DND-41 (cell line): ENCODE results near the gene PTER.

ENCODE experiments used
- ATAC-seq: fragments of 200-7000 bp; cut with Tn5 transposase; 3 replicates; pipeline ENCODE4 v1.9.1; 2021; ENCODE audit warnings: low read depth; ENCODE audit not compliant: insufficient read depth
- DNase-seq: peaks from one replicate; pipeline ENCODE4 v3.0.0-alpha.2; 2020
- H2AFZ ChIP-seq: 2 replicates; pipeline ENCODE4 v1.6.0; 2012; ENCODE audit warnings: low read depth, low read length
- H3K27ac ChIP-seq: 2 replicates; pipeline ENCODE4 v1.5.1; 2012; ENCODE audit warnings: low read length, inconsistent platforms
- H3K27me3 ChIP-seq: fragments of 200-600 bp; sonication (generic); 2 replicates; pipeline ENCODE4 v1.6.0; 2012; ENCODE audit warnings: low read length, mild to moderate bottlenecking, inconsistent platforms; ENCODE audit not compliant: insufficient read depth, poor library complexity
- H3K36me3 ChIP-seq: 2 replicates; pipeline ENCODE4 v1.5.1; 2012; ENCODE audit warnings: low read length, inconsistent platforms; ENCODE audit not compliant: insufficient read depth
- H3K4me1 ChIP-seq: 2 replicates; pipeline ENCODE4 v1.5.1; 2012; ENCODE audit warnings: mild to moderate bottlenecking, low read length; ENCODE audit not compliant: insufficient read depth
- H3K4me2 ChIP-seq: 2 replicates; pipeline ENCODE4 v1.6.0; 2012; ENCODE audit warnings: mild to moderate bottlenecking, moderate library complexity, low read length, inconsistent platforms; ENCODE audit not compliant: insufficient read depth
- H3K4me3 ChIP-seq, 2 experiments: fragments of 200-600 bp in 1 of 2; shearing (Covaris generic) in 1 of 2; 2 replicates each; pipeline ENCODE4 v1.5.1; 2012 to 2016; ENCODE audit warnings: inconsistent platforms in 2 of 2, low read length in 2 of 2, mild to moderate bottlenecking in 2 of 2, low read depth in 1 of 2, moderate library complexity in 1 of 2
- H3K79me2 ChIP-seq: 2 replicates; pipeline ENCODE4 v1.6.0; 2012; ENCODE audit warnings: low read length, inconsistent platforms; ENCODE audit not compliant: insufficient read depth
- H3K9ac ChIP-seq: 2 replicates; pipeline ENCODE4 v1.6.0; 2012; ENCODE audit warnings: low read depth, mild to moderate bottlenecking, inconsistent platforms, low read length, moderate library complexity
- H3K9me3 ChIP-seq: 2 replicates; pipeline ENCODE4 v1.5.1; 2012; ENCODE audit warnings: low read length, moderate library complexity, mild to moderate bottlenecking, inconsistent platforms; ENCODE audit not compliant: insufficient read depth, severe bottlenecking
- H4K20me1 ChIP-seq: 2 replicates; pipeline ENCODE4 v1.6.0; 2012; ENCODE audit warnings: low read length; ENCODE audit not compliant: insufficient read depth
- CTCF ChIP-seq: IDR thresholded peaks from 2 replicates; pipeline ENCODE4 v1.5.1; 2012; ENCODE audit warnings: borderline replicate concordance, low read length, moderate library complexity, mild to moderate bottlenecking; ENCODE audit not compliant: poor library complexity, severe bottlenecking; ENCODE audit errors: extremely low read depth
- EZH2 ChIP-seq: IDR thresholded peaks from 3 replicates; pipeline ENCODE4 v1.6.1; 2012; ENCODE audit warnings: borderline replicate concordance, low read depth, mild to moderate bottlenecking, moderate library complexity, low read length, inconsistent platforms; ENCODE audit not compliant: severe bottlenecking

The PTER gene

DNA sequence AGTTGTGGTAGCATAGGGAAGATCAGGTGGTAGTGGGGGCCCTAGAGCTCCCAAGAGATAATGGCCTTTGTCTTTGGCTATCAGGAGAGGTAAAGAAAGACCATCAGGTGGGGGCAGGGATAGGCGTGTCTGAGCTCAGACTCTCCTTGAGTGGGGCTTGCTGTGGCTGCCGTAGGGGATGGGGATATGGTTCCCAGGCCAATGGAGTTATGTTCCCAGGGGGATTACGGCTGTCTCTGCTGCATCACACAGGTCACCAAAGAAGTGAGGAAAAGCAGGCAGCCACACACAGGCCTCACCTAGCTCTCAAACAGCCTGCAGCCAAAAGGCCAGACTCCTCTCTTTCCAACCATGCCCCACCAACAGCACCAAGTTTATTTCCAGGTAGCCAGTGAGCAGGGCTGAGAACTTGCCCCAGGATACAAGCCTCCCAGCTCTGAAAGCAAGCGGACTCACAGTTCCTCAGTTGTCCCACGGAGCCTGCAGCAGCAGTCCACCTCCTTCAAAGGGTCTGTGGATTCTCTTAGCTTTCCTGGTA, 122.5 kb downstream of the PTER start:
- Histone ChIP-seq H3K4me2 (no peak overlapping the region), H3K27me3 (no peaks in the 10 kb centered on the region), H3K4me1 (no peaks in the 10 kb centered on the region), H2AFZ (no peak overlapping the region), H3K36me3 (no peaks in the 10 kb centered on the region), H3K4me3 (no peak overlapping the region), H3K79me2 (no peaks in the 10 kb centered on the region), H4K20me1 (no peaks in the 10 kb centered on the region), H3K9me3 (no peaks in the 10 kb centered on the region), H3K9ac (no peak overlapping the region), H3K27ac (no peak overlapping the region)
- no peak for ATAC-seq
- DNase-seq, result no peak
- TF ChIP-seq EZH2, result no peak
- no peak for TF ChIP-seq CTCF

- H3K9ac ChIP-seq, result no peak overlapping the region
- no peak overlapping the region for H2AFZ ChIP-seq
- H4K20me1 ChIP-seq, result no peaks in the 10 kb centered on the region
- H3K36me3 ChIP-seq, result no peaks in the 10 kb centered on the region
- no peak for ATAC-seq
- no peak for DNase-seq
- TF ChIP-seq EZH2 (no peak), CTCF (no peak)
- no peaks in the 10 kb centered on the region for H3K4me1 ChIP-seq
- H3K9me3 ChIP-seq, result no peaks in the 10 kb centered on the region
- no peak overlapping the region for H3K4me2 ChIP-seq
- H3K27me3 ChIP-seq, result no peaks in the 10 kb centered on the region
- no peaks in the 10 kb centered on the region for H3K79me2 ChIP-seq
- H3K27ac ChIP-seq, result no peak overlapping the region
- no peak overlapping the region for H3K4me3 ChIP-seq
Measured at GRCh38 chr10:16562891-16563290, 126.1 kb downstream of the PTER start.
